Lower lobe of right lung (tissue), 2 donors: ENCODE results near the gene TLK1. TPM values are rescaled to one million over a fixed set of nuclear protein-coding genes. Genes with fewer than 3 reads are reported as not detected.

ENCODE experiments used
- ATAC-seq, 2 donors: fragments of 200-7000 bp; cut with Tn5 transposase; one replicate each; pipeline ENCODE4 v1.9.1; 2020 to 2022; ENCODE audit warnings: mild to moderate bottlenecking in 2 of 2, moderate library complexity in 2 of 2
- DNase-seq: peaks from one replicate; pipeline ENCODE4 v3.0.0-alpha.2; 2020
- H3K27ac ChIP-seq: fragments of 200-600 bp; one replicate; pipeline ENCODE4 v1.8.0; 2022
- H3K27me3 ChIP-seq: fragments of 200-600 bp; one replicate; pipeline ENCODE4 v1.8.0; 2022; ENCODE audit warnings: low read depth
- H3K36me3 ChIP-seq: fragments of 200-600 bp; one replicate; pipeline ENCODE4 v1.8.0; 2022; ENCODE audit warnings: mild to moderate bottlenecking
- H3K4me1 ChIP-seq: fragments of 200-600 bp; one replicate; pipeline ENCODE4 v1.8.0; 2022
- H3K4me3 ChIP-seq: fragments of 200-600 bp; one replicate; pipeline ENCODE4 v1.8.0; 2022; ENCODE audit warnings: mild to moderate bottlenecking
- H3K9me3 ChIP-seq: fragments of 200-600 bp; one replicate; pipeline ENCODE4 v1.8.0; 2022
- intact Hi-C: fragments of 100-400 bp; cut with DNase I; formaldehyde crosslinking; loops from one replicate; pipeline ENCODE4 v1.11.0; 2022
- long read RNA-seq: library from polyadenylated mRNA; unstranded; transcript quantifications from one replicate; pipeline ENCODE4 v2.0.0, GENCODE V29; 2021
- total RNA-seq: library from RNA; stranded (reverse); fragmentation: NEBNext Ultra II Directional; extraction: Animal tissue kit (Norgen Biotek cat#: 25700); gene quantifications from one replicate; pipeline ENCODE4 v1.2.1, GENCODE V29; 2021
- TF ChIP-seq, protein P1 (sequence below): fragments of 200-600 bp; IDR thresholded peaks from one replicate; pipeline ENCODE4 v1.8.0; 2022; ENCODE audit warnings: antibody characterized with exemption, mild to moderate bottlenecking
- donor health status: DM: no; HTN: yes; CAD: no; lungs with severe emphysema.

TLK1 gene
- 58.2 TPM for total RNA-seq
- long read RNA-seq, full-length matches to known transcripts: 15 of 35 reads
- long read RNA-seq, partial matches to known transcripts: 11 of 35 reads
- long read RNA-seq, other reads (novel, unspliced or antisense): 9 of 35 reads

DNA sequence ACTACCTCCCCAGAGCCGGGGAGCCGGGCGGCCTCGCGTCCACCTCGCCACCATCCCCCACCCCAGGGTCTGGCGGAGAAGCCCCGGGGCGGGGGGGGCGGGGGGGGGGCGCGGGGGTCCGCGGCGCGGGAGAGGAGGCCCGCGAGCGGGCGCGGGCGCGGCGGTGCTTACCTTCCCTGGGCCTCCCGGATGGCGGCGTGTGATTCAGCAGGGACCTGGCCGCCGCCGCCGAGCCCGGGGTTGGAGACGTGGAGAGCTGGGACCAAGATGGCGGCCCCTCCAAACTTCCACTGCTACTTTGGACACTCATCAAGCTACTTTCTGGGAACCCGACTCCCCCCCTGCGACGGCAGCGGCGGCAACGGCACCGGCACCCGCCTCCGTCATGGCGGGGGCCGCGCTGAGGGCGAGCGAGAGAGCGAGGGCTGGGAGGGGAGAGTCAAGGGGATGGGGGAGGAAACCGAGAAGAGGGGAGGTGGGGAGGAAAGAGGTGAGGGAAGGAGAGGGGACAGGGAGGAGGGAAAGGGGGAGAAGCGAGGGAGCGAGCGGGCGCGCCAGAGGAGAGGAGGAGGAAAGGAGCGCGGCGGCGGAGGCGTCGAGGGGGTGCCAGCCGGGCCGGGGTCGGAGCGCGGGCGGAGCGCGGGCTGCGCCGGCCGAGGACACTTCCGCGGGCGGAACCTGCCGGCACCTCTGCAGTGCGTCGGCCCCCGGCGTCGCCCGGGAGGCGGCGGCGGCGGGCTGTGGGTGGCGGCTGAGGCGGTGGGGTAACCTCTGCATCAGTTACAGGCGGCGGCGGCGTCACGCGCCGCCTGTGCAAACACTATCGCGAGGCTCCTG is at the start of gene TLK1:
Gene TLK1 (minus strand): TSS at position 775 of the 837 bp plus-strand sequence. CDS start 465 bp downstream, at position 310.
- Histone ChIP-seq H3K27ac (peak within 1 kb of the TSS; percentile 89), H3K4me3 (peak within 1 kb of the TSS; percentile 78), H3K27me3 (no peaks in the 10 kb centered on the region), H3K36me3 (no peaks in the 10 kb centered on the region), H3K4me1 (peaks cover 18% of the 10 kb centered on the region), H3K9me3 (no peaks in the 10 kb centered on the region)
- ATAC-seq (peak; percentile 86 to 94), DNase-seq (peak; percentile 89)
- intact Hi-C loops: no loop called here
- TF ChIP-seq, protein P1, sequence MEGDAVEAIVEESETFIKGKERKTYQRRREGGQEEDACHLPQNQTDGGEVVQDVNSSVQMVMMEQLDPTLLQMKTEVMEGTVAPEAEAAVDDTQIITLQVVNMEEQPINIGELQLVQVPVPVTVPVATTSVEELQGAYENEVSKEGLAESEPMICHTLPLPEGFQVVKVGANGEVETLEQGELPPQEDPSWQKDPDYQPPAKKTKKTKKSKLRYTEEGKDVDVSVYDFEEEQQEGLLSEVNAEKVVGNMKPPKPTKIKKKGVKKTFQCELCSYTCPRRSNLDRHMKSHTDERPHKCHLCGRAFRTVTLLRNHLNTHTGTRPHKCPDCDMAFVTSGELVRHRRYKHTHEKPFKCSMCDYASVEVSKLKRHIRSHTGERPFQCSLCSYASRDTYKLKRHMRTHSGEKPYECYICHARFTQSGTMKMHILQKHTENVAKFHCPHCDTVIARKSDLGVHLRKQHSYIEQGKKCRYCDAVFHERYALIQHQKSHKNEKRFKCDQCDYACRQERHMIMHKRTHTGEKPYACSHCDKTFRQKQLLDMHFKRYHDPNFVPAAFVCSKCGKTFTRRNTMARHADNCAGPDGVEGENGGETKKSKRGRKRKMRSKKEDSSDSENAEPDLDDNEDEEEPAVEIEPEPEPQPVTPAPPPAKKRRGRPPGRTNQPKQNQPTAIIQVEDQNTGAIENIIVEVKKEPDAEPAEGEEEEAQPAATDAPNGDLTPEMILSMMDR: no peak

DNA sequence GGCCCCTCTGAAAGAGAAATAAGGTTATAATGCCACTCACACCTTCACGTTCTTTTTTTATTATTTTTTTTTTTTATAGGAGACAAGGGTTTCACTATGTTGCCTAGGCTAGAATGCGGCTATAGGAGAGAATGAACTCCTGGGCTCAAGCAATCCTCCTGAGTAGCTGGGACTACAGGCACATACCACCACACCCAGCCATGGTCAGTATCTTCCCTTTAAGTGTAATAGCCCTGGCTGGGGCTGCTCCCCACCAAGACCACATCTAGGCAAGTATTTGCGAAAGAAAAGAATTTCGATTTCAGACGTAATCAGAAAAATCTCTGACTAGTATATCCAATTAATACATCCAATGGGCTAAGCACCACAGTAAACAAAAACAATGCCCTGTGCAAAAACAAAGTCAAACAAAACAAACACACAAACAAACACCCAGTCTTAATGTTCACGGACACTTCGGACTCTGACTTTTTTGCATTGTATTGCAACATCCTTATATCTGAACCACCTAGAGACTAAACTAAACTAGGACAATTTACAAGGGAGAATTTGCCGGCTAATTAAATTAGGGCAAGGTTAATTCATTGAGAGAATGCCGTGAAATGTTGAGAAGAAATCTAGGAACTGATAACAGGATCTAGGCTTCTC is 49.6 kb upstream of the TLK1 start:
- TF ChIP-seq, protein P1: no peak
- H3K27me3 ChIP-seq: no peaks in the 10 kb centered on the region
- no peaks in the 10 kb centered on the region for H3K4me1 ChIP-seq
- H3K36me3 ChIP-seq: no peaks in the 10 kb centered on the region
- no peak for ATAC-seq
- H3K9me3 ChIP-seq: no peaks in the 10 kb centered on the region
- no peak overlapping the region for H3K4me3 ChIP-seq
- H3K27ac ChIP-seq: no peak overlapping the region
- intact Hi-C loops: no loop called here
- DNase-seq: no peak

DNA sequence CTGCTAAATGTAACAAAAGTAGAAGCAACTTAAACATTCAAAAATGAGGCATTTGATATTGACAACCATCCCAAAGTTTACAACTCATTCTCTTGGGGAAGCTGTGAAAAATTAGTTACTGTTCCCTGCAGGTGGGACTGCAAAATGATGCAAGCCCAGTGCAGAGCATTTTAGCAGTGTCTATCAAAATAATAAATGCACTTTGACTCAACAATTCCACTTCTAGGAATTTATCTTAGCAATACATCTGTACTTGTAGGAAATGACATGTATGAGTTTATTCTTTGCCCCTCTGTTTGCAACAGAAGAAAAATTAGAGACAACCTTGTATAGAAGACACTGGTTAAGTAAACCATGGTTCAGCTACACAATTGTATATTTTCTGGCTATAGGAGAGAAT is 48.0 kb upstream of the TLK1 start:
- intact Hi-C loops: no loop called here
- no peak for DNase-seq
- TF ChIP-seq, protein P1: no peak
- H3K27ac ChIP-seq: no peak overlapping the region
- no peak for ATAC-seq
- no peaks in the 10 kb centered on the region for H3K27me3 ChIP-seq
- H3K9me3 ChIP-seq: no peaks in the 10 kb centered on the region
- H3K4me1 ChIP-seq: no peaks in the 10 kb centered on the region
- no peaks in the 10 kb centered on the region for H3K36me3 ChIP-seq
- no peak overlapping the region for H3K4me3 ChIP-seq

DNA sequence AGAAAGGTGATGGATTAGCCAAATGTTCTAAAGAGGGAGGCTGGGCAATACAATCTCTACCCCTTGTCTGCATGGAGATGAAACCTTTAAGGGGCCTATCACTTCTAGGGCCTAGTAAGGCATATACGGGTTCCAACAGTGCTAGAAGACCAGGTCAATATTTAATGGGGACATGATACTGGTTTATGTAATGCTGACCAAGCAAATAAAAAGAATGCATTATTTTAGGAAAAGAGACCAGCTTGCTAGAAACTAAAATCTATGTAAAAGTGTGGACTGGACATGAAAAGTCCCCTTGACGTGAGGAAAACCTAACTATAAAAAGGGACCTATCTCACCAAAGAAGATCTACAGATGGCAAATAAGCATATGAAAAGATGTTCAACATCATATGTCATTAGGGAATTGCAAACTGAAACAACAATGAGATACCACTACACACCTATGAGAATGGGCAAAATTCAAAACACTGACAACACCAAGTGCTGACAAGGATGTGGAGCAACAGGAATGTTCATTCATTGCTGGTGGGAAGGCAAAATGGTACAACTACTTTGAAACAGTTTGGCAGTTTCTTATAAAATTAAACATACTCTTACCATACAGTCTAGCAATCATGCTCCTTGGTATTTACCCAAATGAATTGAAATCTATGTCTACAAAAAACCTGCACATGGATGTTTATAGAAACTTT is 45.9 kb upstream of the TLK1 start:
- no peaks in the 10 kb centered on the region for H3K4me1 ChIP-seq
- TF ChIP-seq, protein P1: no peak

DNA sequence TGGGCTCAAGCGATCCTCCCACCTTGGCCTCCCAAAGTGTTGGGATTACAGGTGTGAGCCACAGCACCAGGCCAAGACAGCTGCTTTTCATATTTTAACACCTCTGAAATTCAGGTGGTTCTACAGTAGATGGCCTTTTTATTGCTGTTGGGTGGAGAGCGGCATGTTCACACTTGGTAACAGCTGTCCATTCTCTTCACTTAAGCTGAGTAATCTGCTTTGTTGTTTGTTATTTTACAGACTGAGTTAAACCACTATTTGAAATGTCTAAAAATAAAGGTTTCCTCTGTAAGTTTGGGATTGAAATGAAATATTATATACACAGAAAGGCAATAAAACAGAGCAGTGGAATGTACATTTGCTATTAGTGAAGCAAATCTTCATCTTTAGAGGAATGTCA is 44.9 kb upstream of the TLK1 start:
- H3K36me3 ChIP-seq: no peaks in the 10 kb centered on the region
- DNase-seq (no peak), ATAC-seq (no peak)
- no peak overlapping the region for H3K4me3 ChIP-seq
- intact Hi-C loops: no loop called here
- H3K27ac ChIP-seq: no peak overlapping the region
- no peaks in the 10 kb centered on the region for H3K27me3 ChIP-seq
- no peaks in the 10 kb centered on the region for H3K4me1 ChIP-seq
- H3K9me3 ChIP-seq: no peaks in the 10 kb centered on the region
- TF ChIP-seq, protein P1: no peak

More for the DNA sequence above, 45.9 kb upstream of the TLK1 start:
- no peak for DNase-seq
- intact Hi-C loops: no loop called here
- ATAC-seq: no peak
- no peaks in the 10 kb centered on the region for H3K27me3 ChIP-seq
- H3K36me3 ChIP-seq: no peaks in the 10 kb centered on the region
- H3K4me3 ChIP-seq: no peak overlapping the region
- no peak overlapping the region for H3K27ac ChIP-seq
- H3K9me3 ChIP-seq: no peaks in the 10 kb centered on the region
